ENCODE data around the gene TBX4.

Gene TBX4

GRCh38 chr17:61452301-61453290, at the start of gene TBX4:
Gene TBX4, plus strand, starts transcription at chr17:61452422. Its CDS starts 4,069 bp downstream, at chr17:61456491.
- DNase-seq (ENCODE audit: low read depth, low spot score), result no peak

- no peak for DNase-seq (ENCODE audit: low read depth, low spot score)
These were observed 49.0 kb upstream of the TBX4 start for GRCh38 chr17:61402978-61403800.

- no peak for DNase-seq (ENCODE audit: low read depth, low spot score)
These were observed 48.2 kb upstream of the TBX4 start for GRCh38 chr17:61403801-61404662.

GRCh38 chr17:61404663-61404912, 47.6 kb upstream of the TBX4 start:
- DNase-seq (ENCODE audit: low read depth, low spot score), result no peak

GRCh38 chr17:61404913-61405685, 47.1 kb upstream of the TBX4 start:
- no peak for DNase-seq (ENCODE audit: low read depth, low spot score)

- no peak for DNase-seq (ENCODE audit: low read depth, low spot score)
These were observed 46.3 kb upstream of the TBX4 start for GRCh38 chr17:61405686-61406536.

- DNase-seq (ENCODE audit: low read depth, low spot score), result no peak
These were observed 45.7 kb upstream of the TBX4 start for GRCh38 chr17:61406537-61406845.

GRCh38 chr17:61406971-61407911, 45.0 kb upstream of the TBX4 start:
- no peak for DNase-seq (ENCODE audit: low read depth, low spot score)

- DNase-seq (ENCODE audit: low read depth, low spot score), result no peak
These were observed 43.8 kb upstream of the TBX4 start for GRCh38 chr17:61408151-61409041.

GRCh38 chr17:61409301-61410112, 42.7 kb upstream of the TBX4 start:
- no peak for DNase-seq (ENCODE audit: low read depth, low spot score)

- no peak for DNase-seq (ENCODE audit: low read depth, low spot score)
These were observed 41.8 kb upstream of the TBX4 start for GRCh38 chr17:61410141-61411010.

GRCh38 chr17:61411011-61411260, 41.3 kb upstream of the TBX4 start:
- DNase-seq (ENCODE audit: low read depth, low spot score), result no peak

GRCh38 chr17:61411261-61412142, 40.7 kb upstream of the TBX4 start:
- no peak for DNase-seq (ENCODE audit: low read depth, low spot score)

- DNase-seq (ENCODE audit: low read depth, low spot score), result no peak
These were observed 39.9 kb upstream of the TBX4 start for GRCh38 chr17:61412143-61412859.

Measured in brain pericyte (primary cell).